GM13977 (cell line): ENCODE data around the gene PRICKLE1.

Experiments
- DNase-seq: peaks from one replicate; pipeline ENCODE4 v3.0.0; 2012; ENCODE audit warnings: low spot score
- in situ Hi-C: fragments of 300-500 bp; cut with MboI; formaldehyde crosslinking; loops from one replicate; pipeline ENCODE4 v1.12.0; 2022; ENCODE audit warnings: low sequenced_read_pairs, low pct_unique_long_range_greater_than_20kb, mixed read lengths, inconsistent platforms; ENCODE audit not compliant: unreplicated experiment
- TF ChIP-seq, protein P1 (sequence below): IDR thresholded peaks from 2 replicates; pipeline ENCODE4 v1.5.1; 2012; ENCODE audit warnings: mild to moderate bottlenecking, control low read depth; ENCODE audit not compliant: insufficient read depth; ENCODE audit errors: extremely low read depth, missing control alignments

Gene PRICKLE1

DNA sequence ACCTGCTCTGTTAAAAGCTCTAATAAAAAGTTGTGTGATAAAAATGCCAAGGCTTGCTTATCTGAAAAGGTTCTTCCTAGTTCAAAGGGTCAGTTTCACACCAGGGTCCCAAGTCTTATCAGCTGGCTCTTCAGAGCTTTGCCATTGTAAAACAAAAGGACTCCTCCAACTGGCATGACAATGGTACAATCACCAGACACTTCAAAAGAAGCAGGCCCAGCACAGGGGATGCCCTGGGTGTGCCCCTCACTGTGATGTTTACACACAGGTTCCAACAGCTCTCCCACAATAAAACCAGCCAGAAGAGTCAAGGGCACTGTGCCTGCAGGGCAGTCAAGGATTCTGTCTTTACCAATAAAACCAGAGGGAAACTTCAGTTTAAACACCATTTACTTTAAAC is 78.7 kb downstream of the PRICKLE1 start:
- no peak for DNase-seq
- in situ Hi-C loops, result no loop called here
- TF ChIP-seq, protein P1, sequence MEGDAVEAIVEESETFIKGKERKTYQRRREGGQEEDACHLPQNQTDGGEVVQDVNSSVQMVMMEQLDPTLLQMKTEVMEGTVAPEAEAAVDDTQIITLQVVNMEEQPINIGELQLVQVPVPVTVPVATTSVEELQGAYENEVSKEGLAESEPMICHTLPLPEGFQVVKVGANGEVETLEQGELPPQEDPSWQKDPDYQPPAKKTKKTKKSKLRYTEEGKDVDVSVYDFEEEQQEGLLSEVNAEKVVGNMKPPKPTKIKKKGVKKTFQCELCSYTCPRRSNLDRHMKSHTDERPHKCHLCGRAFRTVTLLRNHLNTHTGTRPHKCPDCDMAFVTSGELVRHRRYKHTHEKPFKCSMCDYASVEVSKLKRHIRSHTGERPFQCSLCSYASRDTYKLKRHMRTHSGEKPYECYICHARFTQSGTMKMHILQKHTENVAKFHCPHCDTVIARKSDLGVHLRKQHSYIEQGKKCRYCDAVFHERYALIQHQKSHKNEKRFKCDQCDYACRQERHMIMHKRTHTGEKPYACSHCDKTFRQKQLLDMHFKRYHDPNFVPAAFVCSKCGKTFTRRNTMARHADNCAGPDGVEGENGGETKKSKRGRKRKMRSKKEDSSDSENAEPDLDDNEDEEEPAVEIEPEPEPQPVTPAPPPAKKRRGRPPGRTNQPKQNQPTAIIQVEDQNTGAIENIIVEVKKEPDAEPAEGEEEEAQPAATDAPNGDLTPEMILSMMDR, result no peak

GRCh38 chr12:42508913-42509460 is 80.6 kb downstream of the PRICKLE1 start:
- TF ChIP-seq, protein P1, result no peak
- in situ Hi-C loops, result no loop called here
- DNase-seq, result no peak

DNA sequence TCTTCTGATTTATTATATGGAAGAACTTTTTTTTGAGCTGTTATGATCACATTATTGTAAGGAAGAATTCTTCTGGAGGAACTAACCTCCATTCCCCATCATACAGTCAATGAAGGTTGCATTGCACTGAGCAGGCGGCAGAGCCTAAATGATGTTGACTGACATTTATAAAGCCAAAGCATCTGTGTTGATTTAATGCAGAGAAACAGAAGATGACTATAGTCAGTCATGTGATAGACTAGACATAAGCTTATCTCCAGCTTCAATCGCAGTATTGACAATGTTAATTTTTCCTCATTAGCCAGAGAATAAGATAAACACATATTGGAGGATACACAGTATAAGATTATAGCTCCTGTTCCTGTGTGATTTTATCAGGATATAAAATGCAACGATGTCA is 82.0 kb downstream of the PRICKLE1 start:
- TF ChIP-seq, protein P1, result no peak
- DNase-seq, result no peak
- in situ Hi-C loops, result no loop called here

DNA sequence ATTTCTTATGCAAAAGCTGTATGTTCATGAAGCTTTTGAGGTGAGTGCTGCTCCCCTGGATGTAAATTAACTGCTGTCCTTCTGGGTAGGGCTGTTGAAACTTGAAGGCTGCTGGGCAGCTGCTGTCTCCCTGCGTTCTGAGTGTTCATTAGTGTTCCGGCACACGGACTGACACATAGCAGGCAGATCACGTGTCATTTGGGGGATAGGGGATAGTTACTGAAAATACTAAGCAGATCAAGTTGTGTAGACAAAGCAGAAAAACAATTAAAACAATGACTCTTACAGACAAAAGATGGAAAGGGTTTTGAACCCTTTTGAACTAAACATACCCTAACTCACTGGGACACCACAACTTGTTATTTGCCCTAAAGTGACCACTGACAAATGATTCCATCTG is 82.5 kb downstream of the PRICKLE1 start:
- in situ Hi-C loops, result no loop called here
- DNase-seq, result no peak
- TF ChIP-seq, protein P1, result no peak

DNA sequence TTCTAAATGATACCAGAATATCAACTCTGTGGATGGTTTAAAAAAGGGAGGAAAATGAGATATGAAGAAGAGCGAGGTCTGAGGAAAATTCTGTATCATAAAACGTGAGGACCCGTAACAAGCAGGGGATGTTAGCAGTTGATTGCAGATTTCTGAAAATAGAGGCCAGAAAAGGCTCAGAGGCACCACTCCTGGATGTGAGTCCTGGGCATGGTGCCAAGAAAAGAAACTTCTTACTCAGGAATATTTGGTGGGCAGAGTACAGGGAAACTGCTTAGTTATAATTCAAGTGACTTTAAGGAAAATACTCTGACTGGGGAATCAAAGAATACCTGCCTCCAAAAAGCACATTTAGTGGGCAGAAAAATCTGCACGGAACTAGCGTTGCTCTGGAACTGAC is 85.5 kb downstream of the PRICKLE1 start:
- TF ChIP-seq, protein P1, result no peak

DNA sequence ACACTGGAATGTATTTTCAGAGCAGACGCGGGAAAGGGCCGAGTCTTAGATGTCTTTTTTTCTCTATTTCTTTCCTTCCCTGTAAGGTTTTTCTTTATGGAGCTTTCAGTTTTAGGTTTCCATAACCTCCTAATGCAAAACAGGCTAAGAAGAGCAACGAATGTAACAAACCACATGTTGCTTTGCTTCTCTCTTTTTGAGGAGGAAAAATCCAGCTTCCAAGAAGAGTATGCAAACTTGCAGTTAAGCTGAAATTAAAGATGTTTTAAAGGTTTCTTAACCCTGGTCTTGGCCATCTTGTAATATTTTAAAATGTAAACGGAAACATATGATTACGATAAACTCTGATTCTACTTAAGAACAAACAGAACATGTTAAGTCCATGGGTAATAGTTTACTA is 86.9 kb downstream of the PRICKLE1 start:
- no peak for DNase-seq
- in situ Hi-C loops, result no loop called here

More for the DNA sequence above, 85.5 kb downstream of the PRICKLE1 start:
- no peak for DNase-seq
- in situ Hi-C loops, result no loop called here

More for the DNA sequence above, 86.9 kb downstream of the PRICKLE1 start:
- TF ChIP-seq, protein P1, result no peak
